DMS79 treated with DMSO at 0.1 percent for 48 hours (cell line): ENCODE data around the gene STK10.

Experiments
- DNase-seq: peaks from one replicate; lab custom pipeline; 2025; lab: John Stamatoyannopoulos, UW

Gene STK10

DNA sequence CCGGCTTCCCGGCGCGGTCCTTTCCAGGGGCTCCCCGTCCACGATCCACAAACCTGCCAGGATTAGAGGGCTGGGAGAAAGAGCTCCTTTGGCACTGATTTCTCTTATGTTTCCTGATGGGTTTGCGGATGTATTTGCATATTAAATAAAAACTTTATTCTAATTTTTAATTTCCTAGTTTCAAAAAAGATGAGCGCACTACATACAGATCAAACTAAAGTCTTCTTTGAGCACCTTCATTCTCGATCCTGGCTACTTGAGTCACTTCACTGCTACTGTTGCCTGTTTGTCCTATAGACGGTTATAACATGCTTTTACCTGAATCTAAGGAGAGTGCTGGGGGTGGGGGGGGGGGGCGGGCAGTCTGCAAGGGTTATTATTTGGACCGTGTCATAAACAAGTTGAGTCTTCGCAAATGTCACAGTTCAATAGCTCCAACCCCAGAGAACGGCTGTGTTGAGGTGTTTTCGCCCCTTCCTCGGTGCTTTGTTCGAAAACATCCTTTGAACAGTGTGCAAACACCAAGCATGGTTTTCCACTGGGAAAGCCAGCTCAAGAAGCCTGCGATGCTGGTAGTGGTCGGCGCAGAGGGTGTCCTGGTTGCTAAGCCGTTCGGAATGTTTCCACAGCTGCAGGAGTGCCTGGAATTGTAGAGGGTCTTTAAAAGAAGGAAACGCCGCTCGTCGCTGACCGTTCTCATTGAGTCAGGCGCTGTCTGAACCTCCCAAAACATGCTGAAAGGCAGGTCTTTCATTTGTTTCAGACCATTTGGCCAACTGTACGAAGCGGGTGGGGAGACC, 1.1 kb upstream of the STK10 start:
- no peak for DNase-seq

DNA sequence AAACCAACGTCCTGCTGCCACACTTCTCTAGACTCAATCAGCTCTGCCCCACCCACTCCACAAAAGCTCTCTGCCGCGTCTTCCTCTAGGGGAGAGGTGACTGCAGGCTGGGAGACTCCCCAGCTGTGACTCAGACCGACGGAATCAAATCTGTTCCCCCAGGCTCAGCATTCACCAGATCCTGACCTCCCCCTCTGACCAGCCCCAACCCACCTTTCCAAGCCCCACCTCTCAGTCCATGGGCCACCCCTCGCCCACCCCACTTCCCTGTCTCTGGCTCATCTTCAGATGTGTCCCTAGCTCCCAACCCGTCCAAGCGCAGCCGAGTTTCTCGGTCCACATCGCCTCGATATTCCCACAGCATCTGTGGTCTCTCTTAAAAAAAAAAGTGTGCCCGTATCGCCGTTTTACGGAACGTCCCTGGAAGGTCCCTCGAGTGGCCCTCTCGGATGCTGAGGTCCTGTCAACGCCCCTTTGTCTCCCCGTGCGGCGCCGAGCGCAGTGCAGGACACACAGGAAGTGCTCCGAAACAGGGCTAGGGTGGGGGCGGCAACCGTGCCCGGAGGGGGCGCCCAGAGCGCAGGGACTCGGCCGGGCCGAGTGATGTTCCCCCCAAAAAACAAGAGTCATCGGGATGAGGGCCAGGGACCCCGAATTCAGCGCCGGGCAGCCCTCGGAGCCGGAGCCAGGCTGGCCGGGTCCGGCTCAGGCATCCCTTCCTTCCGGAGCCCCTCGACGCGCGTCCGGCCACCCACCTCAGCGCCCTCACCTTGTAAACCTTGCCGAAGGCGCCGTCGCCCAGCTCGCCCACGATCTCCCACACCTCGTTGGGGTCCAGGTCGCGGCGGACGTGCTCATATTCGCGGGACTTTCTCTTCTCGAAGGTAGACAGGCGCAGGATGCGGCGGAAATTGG, 649 bp downstream of the STK10 start:
- peak; percentile 1 for DNase-seq

DNA sequence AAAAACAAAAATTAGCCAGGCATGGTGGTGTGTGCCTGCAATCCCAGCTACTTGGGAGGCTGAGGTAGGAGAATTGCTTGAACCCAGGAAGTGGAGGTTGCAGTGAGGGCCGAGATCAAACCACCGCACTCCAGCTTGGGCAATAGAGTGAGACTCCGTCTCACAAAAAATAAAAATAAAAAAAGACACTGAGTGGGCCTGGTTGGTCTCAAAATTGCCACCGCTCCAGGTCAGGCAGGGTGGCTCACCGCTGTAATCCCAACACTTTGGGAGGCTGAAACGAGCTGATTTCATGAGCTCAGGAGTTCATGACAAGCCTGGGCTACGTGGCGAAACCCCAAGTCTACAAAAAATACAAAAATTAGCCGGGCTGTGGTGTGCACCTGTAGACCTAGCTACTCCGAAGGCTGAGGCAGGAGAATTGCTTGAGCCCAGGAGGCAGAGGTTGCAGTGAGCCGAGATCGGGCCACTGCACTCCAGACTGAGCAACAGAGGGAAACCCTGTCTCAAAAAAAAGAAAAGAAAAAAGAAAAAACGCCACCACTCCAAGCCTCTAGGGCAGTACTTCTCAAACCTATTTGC, 1.8 kb downstream of the STK10 start:
- DNase-seq: no peak

DNA sequence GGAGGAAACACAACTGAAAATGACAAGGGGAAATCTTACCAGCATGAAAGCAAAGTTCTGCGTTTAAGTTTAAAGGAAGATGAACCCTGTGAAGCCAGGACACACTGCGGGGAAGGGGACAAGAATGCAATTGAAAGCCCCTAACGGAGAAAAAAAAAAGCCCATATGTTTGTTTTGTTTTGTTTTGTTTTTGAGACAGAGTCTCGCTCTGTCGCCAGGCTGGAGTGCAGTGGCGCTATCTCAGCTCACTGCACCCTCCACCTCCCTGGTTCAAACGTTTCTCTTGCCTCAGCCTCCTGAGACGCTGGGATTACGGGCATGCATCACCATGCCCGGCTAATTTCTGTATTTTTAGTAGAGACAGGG, 2.9 kb downstream of the STK10 start:
- no peak for DNase-seq

DNA sequence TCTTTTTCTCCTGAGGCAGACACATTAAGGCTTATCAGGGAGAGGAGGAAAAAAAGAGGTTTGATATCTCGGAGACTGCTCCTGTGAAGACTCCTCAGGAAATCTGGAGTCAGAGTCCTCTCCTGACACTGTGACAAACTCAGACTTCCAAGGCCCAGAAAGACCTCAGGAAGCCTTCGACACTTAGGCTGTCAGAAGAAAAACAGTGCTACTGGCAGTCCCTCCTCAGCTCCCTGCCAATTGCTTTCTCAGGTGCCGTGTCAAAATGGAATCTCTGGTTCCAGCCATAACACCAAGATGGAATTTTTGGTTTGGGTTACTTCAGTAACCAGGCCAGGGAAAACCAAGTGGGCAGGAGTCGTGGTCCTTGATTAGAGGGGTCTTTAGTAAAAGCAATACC, 4.1 kb downstream of the STK10 start:
- DNase-seq: no peak

DNA sequence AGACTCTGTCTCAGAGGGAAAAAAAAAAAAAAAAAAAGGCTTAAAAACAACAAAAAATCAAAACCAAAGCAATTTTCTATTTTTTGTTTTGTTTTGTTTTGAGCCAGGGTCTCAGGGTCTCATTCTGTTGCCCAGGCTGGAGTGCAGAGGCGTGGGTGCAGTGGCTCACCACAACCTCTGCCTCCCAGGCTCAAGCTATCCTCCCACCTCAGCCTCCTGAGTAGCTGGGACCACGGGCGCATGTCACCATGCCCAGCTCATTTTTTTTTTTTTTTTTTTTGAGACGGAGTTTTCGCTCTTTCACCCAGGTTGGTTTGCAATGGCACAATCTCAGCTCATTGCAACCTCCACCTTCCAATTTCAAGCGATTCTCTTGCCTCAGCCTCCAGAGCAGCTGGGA, 5.7 kb downstream of the STK10 start:
- no peak for DNase-seq

DNA sequence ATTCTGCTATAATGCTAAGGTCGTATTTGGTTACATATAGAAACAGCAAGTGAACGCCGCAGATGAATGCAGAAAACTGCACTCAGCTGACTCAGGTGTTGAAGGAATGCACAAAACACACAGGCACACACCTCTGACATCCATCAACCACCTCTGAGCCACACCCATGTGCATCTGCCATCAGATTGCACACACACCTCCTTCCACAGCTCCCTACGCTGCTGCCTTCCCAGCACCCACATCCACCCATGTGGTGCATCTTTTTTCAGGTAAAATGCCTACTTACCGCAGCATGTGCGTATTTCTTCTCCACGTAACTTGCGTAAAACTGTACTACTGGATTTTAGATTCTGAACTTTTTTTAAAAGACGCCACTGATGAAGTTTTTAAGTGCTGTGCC, 7.1 kb downstream of the STK10 start:
- no peak for DNase-seq

DNA sequence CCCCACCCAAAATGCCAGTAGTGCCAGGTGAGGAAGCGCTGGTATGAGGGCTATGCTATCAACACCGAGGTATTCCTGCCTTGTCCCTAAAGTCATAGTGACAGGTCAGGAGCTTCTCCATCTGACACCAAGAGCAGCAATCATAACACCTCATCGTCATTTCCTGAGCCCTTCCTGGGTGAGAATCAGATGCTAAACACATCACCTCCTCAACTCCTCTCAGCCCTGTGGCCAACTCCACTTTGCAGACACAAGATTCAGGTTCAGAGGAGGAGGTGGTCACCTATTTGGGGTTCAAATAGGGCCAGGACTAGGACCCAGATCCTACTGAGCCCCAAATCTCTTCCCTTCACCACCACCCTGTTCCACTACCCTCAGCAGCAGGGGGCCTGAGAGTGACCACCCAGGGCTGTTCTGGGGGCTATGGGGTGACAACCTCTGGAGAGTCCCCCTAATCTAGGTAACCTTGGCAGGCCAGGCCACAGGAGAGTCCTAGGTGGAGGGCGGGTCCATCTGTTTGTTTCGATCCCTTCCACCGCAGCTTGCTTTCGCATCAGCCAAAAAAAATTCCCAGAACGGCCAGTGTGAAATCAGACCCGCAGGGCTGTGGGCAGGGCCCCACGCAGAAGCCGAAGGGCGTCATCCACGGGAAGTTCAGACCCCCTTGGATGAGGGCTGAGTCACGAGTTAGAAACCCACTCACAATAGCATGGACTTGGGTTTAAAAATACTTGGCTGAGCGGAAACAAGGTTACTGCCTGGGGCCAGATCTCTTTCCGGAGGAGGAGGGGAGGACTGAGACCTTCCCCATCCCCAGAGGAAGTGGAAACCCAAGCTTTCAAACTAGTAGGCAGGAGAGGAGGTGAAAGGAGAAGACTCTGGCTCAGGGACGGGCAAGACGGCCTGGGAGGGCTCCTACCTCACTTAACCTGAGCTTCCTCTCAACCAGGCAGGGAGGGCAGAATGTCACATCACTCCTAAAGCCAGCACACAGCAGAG, 8.7 kb downstream of the STK10 start:
- DNase-seq: no peak

DNA sequence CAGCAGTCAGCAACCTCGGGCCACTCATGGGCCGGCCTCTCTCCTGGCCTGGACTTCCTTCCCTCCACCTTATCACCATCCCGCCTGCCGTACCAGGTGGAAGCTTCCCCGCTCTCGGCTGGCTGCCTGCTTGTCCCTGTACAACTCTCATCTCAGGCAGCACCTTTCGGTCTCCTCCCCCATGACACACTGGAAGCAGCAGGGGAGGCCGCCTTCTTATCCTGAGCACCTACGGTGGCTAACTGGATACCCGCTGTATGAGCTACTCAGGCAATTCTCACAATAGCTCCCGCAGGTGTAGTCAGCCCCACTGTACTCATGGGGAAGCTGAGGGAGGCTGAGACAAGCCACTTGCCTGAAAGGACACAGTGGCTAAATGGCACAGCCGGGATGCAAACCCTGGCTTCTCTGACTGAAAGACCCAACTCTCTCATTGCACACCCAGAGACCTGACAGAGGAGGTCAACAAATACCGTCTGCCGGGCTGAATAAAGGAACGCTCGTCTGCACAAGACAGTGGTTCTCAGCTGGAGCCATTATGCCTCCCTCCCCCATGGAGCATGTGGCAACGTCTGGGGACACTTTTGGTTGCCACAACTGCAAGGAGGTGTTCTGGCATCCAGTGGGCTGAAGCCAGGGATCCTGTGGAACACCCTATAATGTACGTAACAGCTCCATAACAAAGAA, 9.6 kb downstream of the STK10 start:
- no peak for DNase-seq

DNA sequence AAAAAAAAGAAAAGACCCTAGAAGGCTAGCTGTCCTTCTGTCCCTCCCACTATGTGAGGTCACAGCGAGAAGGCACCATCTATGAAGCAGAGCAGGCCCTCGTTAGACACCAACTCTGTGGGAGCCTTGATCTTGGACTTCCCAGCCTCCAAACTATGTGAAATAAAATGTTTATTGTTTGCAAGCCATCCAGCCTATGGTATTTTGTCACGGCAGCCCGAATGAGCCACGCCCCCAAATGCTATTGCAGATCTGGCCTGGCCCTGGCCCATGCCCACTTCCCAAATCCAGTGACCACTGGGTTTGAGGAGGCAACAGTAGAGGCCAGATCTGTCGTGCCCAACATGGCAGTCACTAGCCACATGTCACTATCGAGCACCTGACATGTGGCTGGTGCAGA, 10.8 kb downstream of the STK10 start:
- no peak for DNase-seq

DNA sequence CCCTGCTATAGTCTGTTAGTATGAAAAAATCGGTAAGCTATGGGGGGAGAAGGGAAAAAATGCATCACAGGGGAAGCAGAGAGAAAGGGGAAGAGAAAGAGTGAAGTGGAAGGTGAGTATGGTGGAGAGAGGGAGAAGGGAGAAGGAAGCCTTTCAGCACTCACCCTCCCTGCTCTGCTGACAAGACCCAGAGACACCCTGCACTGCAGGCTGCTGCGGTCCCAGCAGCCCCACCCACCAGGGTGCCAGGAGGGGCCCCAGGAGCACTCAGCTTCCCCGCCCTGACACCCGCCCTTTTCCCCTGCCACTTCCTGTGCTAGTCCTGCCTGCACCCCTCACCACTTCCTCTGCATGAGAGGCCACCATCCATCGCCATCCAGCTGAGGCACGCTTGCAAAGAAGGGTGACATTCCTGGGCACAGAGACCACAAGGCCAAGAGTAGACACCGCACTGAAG, 12.7 kb downstream of the STK10 start:
- DNase-seq: no peak

DNA sequence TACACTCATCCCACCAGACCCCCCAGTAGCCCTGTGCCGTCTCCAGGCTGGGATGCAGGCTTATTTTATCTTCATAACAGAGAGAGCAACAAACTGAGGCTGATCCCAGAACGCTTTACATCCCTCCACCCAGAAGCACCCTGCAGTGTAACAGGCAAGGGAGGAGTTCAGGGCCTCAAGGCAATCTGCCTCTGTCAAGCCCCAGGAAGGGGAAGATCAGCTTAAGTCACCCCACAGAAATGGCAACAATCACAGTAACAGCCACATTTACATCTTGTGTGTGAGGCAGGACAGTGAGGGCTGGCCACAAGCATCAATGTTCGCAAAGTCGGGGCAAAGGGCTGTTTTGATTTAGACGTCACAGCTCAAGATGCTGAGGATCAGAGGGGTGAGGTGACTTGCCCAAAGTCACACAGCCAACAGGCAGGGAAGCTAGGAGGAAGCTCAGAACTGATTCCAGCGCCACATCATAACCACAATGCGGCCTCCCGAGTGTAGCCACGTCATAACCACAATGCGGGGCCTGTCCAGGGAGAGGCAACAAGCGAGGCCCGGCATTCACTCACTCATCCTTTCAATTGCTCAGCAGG, 14.4 kb downstream of the STK10 start:
- DNase-seq: no peak

DNA sequence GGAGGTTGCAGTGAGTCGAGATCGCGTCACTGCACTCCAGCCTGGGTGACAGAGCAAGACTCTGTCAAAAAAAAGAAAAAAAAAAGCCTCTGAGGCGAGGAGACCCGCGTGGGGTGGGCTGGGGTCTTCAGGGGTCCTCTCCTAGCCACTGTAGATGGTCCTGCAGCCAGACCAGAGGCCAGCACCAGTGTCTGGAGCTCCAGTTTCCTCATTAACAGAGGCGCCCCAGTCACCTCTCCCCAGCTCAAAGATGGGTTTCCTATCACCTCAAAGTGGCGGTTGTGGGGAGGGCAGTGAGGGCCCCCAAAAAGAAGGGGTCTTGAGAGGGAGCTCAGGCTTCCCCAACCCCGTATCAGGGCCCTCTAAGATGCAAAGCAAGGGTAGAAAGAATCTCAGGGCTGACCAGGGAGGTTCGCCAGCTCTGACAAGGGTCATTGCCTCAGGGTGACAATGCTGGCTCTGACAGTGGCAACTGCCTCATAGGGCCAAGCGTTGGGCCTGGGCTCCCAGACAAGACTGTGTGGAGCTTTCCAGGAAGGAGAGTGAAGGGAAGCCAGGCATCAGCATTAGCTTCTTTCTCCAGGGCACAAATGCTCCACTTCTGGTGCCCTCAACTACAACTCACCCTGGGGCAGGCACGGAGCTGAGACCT, 15.0 kb downstream of the STK10 start:
- no peak for DNase-seq

DNA sequence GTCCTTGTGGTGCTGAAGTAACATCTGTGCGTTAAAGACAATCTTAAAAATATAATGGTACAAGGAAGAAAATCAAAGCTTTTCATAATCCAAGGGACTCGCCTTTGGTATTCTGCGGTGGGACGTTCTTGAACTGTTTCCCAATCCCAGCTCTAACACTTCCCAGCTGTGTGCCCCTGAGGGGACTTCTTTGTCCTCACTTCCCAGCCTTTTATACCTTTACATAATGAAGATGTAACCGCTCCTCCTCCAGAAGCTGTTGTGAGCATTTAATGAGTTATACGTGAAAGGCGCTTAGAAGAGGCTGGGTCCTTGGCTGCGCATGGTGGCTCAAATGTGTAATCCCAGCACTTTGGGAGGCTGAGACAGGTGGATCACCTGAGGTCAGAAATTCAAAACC, 16.9 kb downstream of the STK10 start:
- no peak for DNase-seq

DNA sequence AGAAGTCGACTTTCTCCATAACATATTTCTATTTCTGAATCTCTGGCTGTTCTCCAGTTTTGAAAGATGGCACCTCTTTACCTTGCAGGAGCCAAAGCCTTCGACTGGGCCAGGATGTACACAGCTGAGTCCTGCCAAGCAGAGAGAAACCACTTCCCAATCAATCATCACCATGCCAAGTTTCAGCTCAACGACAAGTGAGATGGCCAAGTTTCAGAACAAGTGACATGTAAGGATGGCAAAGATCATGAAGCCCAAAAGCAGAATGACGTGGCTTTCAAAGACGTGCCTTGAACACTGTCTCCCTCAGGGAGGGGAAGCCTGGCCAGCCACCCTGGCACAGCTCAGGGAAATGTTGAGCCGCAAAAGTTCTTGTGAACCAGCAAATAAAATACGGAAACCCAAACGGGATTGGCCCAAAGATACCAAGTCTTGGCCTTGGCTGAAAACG, 17.7 kb downstream of the STK10 start:
- no peak for DNase-seq

DNA sequence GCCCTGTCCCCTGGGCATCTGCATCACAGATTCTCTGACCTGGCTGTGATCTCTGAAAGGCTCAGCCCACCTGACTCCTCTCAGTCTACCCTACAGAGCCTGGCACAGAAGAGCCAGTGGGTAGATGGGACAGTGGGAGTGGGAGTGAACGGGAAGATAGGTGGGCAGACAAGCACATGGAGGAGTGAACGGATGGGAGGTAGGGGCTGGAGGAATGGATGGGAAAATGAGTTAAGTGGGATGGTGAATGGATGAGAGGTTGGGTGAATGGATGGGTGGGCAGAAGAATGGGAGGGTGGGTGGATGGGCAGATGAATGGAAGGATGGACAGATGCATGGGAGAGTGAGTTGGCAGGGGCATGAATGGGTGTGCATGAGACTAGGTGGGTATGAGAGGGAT, 18.8 kb downstream of the STK10 start:
- no peak for DNase-seq

DNA sequence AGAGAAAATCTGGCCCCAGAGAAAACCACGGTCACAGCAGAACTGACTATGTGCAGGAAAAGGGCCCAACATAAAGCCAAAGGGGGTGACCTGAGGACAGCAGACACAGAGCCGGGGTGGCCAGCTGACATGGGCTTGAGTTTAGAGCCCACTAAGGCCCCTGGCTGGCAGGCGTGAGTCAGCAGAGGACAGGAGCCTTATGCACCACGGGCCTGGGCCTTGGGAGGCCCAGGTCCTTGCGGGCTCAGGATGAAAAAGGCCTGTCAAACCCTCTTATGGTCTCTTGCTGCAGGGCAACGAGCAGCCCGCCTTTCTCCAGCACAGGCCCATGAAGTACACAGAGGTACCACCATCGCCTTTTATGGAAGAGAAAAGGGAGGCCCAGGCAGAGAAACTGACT, 19.7 kb downstream of the STK10 start:
- no peak for DNase-seq

DNA sequence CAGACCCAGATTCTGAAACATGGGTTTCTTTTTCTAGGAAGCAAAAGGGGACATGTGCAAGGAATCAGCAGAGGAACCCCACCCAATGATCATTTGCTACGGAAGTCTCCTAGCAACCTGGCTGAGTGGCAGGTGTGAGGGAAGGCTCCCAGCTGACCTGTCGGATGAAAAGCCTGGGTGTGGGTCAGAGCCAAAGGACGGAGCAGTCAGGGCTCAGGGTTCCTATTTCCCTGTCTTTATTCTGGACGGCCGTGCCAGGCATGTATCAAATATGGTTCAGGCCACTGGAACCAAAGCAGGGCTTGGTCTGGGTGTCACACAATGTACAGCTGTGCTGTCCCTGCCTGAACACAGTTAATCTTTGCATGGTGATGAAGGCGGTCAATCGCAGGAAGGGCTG, 20.1 kb downstream of the STK10 start:
- DNase-seq: no peak

DNA sequence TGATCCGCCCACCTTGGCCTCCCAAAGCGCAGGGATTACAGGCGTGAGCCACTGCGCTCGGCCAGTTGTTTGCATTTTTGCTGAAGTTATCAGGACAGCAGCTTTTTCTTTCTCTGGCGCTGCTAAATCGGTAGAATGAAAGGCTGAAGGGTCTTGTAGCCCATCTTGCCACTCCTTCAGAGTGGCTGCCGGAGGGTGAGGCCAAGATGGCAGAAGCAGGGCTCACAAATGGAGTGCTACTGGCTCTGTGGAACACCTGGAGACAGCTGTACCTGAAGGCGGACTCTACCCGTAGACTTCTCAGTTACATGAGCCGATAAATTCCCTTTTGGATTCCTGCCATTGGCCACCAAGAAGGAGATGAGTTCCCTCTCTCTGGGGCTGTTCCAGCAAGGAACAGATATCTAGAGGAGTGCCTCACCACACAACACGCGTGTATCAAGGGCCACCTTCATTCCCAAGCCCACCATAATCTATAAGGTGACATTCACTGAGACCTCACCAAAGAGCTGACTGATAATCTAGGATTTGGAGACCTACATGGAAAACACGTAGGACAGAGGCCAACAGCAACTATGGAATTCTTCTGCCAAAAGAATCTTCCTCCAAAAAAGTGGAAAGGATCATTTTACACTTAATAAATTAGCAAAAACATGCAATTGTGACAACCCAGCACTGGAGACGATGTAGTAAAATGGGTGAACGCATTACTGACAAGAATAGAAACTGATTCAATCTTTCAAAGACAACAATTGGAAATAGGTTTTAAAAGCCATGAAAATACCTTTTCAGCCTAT, 21.8 kb downstream of the STK10 start:
- no peak for DNase-seq
